C1 segment of cervical spinal cord (tissue), 14 donors: ENCODE results near the gene FSTL3.
"Not testable (repeated sequence)": the region's sequence is repeated elsewhere in the genome, so short reads cannot be mapped to it uniquely, and the experiment has no call there.

Experiments
- DNase-seq, 14 donors: peaks; one replicate each; lab custom pipeline; 2025; lab: John Stamatoyannopoulos, UW

FSTL3 gene

GRCh38 chr19:661427-662196 lies 14.6 kb upstream of the FSTL3 start:
- no peak for DNase-seq

- DNase-seq, result no peak
These were observed 13.8 kb upstream of the FSTL3 start for GRCh38 chr19:662207-662961.

GRCh38 chr19:662962-663681 lies 13.1 kb upstream of the FSTL3 start, which contains the start of gene RNF126:
TSS of gene RNF126 (minus strand) at chr19:663214. CDS start at chr19:663121, 93 bp downstream.
- DNase-seq, result peak; percentile 64 to 96 (median 88)

- DNase-seq, result no peak
These were observed 12.5 kb upstream of the FSTL3 start for GRCh38 chr19:663682-664117.

GRCh38 chr19:664913-665443 lies 11.2 kb upstream of the FSTL3 start:
- peak in 12 of 14 donors; percentile 37 to 82 (median 62) for DNase-seq

- not testable (repeated sequence) for DNase-seq
These were observed 9.1 kb upstream of the FSTL3 start for GRCh38 chr19:666985-667573.

GRCh38 chr19:668675-669434 lies 7.3 kb upstream of the FSTL3 start:
- DNase-seq, result not testable (repeated sequence)

GRCh38 chr19:670609-671075 lies 5.5 kb upstream of the FSTL3 start:
- DNase-seq, result no peak

- peak in 5 of 14 donors; percentile 11 to 45 (median 19) for DNase-seq
These were observed 1.7 kb upstream of the FSTL3 start for GRCh38 chr19:674282-675151.

GRCh38 chr19:676007-676338 lies 219 bp upstream of the FSTL3 start:
- DNase-seq, result no peak

GRCh38 chr19:677201-677600 lies 1.0 kb downstream of the FSTL3 start:
- DNase-seq, result peak in 4 of 14 donors; percentile 12 to 53 (median 16)

- DNase-seq, result no peak
These were observed 1.6 kb downstream of the FSTL3 start for GRCh38 chr19:677601-678436.

GRCh38 chr19:678791-679388 lies 2.7 kb downstream of the FSTL3 start:
- no peak for DNase-seq

- peak in 9 of 14 donors; percentile 30 to 80 (median 62) for DNase-seq
These were observed 3.5 kb downstream of the FSTL3 start for GRCh38 chr19:679418-680286.

- DNase-seq, result peak; percentile 84 to 99 (median 97)
These were observed 4.3 kb downstream of the FSTL3 start for GRCh38 chr19:680287-681028.
